Measurements from ENCODE around the gene ACAA1.

- TF ChIP-seq REST (IDR thresholded peaks at IDR 0.05; ENCODE audit: low read depth) (no peak), MAX (IDR thresholded peaks at IDR 0.05) (no peak), POLR2AphosphoS5 (IDR thresholded peaks at IDR 0.05; ENCODE audit: low read depth, low read length) (no peak), POLR2A (IDR thresholded peaks at IDR 0.05; ENCODE audit: borderline replicate concordance, extremely low read depth, insufficient read depth, insufficient read length) (no peak), EZH2phosphoT487 (IDR thresholded peaks at IDR 0.05; ENCODE audit: borderline replicate concordance) (no peak), CTCF (IDR thresholded peaks at IDR 0.05 in 2 of 3, conservative IDR thresholded peaks at IDR 0.05 in 1 of 3; ENCODE audit: borderline replicate concordance in 1 of 3, insufficient read depth in 1 of 3, low read depth in 2 of 3, low read length in 2 of 3) (no peak), EZH2 (IDR thresholded peaks at IDR 0.05) (no peak)
- TF ChIP-seq, protein P1, sequence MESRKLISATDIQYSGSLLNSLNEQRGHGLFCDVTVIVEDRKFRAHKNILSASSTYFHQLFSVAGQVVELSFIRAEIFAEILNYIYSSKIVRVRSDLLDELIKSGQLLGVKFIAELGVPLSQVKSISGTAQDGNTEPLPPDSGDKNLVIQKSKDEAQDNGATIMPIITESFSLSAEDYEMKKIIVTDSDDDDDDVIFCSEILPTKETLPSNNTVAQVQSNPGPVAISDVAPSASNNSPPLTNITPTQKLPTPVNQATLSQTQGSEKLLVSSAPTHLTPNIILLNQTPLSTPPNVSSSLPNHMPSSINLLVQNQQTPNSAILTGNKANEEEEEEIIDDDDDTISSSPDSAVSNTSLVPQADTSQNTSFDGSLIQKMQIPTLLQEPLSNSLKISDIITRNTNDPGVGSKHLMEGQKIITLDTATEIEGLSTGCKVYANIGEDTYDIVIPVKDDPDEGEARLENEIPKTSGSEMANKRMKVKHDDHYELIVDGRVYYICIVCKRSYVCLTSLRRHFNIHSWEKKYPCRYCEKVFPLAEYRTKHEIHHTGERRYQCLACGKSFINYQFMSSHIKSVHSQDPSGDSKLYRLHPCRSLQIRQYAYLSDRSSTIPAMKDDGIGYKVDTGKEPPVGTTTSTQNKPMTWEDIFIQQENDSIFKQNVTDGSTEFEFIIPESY (IDR thresholded peaks at IDR 0.05; ENCODE audit: extremely low read depth, insufficient replicate concordance, low read length): no peak
Observed at GRCh38 chr3:38124324-38125122, 12.4 kb downstream of the ACAA1 start.
